ENCODE data around the gene GLE1. TPM values are rescaled to one million over a fixed set of nuclear protein-coding genes. Genes with fewer than 3 reads are reported as not detected.
"Not testable (repeated sequence)": the region's sequence is repeated elsewhere in the genome, so short reads cannot be mapped to it uniquely, and the experiment has no call there.

The GLE1 gene
- total RNA-seq, 1 donor from 2014 or later = 28.3 TPM

DNA sequence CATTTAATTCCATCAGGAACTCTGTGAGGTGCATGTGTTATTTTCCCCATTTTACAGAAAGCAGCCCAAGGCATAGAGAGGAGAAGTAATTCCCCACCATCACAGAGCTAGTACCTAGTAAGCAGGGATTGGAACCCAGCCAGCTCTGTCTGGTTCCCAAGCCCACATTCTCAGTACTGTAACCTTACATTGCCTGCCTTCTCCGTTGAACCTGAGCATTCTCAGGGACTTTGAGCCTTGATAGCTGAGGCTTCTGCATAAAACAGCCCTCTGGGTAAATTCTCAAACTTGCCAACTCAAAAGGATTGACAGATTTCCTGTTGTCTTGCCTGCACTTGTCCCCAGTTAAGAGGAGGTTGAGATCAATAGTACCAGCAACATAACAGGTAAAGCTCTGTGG is 9.2 kb upstream of the GLE1 start:
- DNase-seq (ENCODE audit: low read depth) = no peak

DNA sequence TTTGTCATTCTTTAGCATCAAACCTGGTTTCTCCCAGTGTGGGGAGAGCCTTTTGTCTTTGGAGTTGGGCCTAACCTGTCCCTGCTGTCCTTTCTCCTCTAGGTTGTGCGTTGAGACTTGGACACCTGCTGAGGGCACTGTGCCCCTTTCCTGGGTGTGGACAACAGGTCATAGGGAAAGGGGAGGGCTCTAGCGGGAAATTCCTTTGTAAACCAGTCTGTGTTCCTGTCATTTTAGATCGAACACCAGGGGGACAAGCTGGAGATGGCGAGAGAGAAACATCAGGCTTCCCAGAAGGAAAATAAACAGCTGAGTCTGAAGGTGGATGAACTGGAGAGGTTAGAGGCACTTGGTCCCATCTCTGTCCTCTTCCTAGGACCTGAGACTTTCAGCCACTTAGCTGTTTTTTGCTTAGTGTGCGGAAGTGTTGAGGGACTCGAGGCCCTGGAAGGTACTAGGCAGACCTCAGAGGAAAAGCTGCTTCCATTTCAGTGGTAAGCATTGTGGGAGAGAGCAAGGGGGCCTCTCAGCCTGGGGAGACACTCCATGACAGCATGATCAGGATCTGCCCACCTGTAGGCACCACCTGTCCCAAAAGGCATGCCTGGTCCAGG is 8.6 kb upstream of the GLE1 start:
- DNase-seq (ENCODE audit: low read depth) = no peak

DNA sequence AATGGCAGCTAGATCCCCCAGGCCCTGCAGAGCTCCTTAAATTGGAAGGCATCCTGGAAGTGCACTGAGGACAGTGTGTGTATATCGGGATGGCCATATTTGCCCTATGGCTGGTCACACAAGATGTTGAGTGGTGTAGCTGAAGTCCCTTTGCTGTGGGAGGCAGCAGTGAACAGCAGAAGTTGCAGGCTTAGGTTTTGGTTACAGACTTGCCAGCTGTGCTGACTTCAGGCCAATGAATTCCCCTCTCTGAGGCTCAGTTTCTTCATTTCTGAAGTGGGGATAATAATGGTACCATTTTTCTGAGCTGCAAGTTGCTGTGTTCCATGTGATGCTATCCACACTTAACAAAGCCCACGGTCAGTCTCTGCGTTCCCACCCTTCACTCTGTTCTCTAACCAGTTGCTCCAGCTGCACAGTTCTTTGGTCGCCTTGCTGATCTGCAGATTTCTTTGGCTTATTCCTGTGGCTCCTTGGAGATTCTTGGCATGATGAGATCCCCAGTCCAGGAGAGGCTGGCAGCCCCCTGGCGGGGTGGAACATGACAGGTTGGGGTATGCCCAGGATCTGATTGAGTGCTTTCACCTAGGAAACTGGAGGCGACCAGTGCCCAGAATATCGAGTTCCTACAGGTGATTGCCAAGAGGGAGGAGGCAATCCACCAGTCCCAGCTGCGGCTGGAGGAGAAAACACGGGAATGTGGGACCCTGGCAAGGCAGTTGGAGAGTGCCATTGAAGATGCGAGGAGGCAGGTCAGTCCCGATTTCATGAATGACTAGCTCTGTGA is 6.5 kb upstream of the GLE1 start:
- DNase-seq (ENCODE audit: low read depth) = no peak

DNA sequence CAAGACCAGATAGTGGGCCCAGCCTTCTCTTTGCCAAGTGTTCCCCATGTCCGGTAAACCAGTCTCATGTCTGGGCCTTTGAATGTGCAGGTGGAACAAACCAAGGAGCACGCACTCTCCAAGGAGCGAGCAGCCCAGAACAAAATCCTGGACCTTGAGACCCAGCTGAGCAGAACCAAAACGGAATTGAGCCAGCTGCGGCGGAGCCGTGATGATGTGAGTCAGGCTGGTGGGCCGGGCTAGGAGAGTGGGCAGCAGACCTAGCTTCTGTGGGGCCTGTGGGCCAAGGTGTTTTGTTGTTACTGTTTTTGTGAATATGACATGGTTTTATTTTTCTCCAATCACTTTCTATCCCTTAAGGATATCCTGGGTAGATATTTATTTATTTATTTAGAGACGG is 5.6 kb upstream of the GLE1 start:
- no peak for DNase-seq (ENCODE audit: low read depth)

DNA sequence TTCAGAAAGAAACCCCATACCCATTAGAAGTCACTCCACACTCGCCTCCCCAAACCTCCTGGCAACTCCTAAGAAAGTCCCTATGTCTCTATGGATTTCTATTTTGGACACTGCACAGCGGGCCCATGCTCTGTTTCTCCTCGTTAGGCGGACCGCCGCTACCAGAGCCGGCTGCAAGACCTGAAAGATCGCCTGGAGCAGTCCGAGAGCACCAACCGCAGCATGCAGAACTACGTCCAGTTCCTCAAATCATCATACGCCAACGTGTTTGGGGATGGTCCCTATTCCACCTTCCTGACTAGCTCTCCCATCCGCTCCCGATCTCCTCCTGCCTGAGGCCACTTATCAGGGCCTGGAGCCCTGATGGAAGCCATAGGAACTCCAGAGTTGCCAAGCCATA is 4.6 kb upstream of the GLE1 start:
- DNase-seq (ENCODE audit: low read depth) = no peak

GRCh38 chr9:128503415-128503825 is 1.1 kb upstream of the GLE1 start:
- DNase-seq (ENCODE audit: low read depth) = not testable (repeated sequence)

DNA sequence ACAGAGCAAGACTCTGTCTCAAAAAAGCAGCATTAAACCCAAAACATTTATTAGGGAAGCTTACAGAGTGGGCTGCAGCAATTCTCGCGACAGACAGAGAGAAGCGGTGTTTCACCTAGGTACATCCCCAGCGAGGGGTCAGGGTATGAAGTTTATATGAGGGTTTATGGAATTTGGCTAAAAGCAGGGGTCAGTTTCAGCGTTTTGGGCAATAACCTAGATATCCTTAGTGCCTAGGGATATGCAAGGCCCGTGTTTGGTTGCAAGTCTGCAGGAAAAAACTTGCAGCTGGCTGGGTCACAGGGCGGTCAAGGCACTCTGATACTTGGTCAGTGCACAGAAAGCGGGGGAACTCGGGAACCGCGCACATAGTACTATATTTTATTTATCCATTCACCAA is 649 bp upstream of the GLE1 start:
- DNase-seq (ENCODE audit: low read depth) = peak; percentile 29

GRCh38 chr9:128505414-128505765 is 871 bp downstream of the GLE1 start:
- DNase-seq (ENCODE audit: low read depth) = peak; percentile 7

DNA sequence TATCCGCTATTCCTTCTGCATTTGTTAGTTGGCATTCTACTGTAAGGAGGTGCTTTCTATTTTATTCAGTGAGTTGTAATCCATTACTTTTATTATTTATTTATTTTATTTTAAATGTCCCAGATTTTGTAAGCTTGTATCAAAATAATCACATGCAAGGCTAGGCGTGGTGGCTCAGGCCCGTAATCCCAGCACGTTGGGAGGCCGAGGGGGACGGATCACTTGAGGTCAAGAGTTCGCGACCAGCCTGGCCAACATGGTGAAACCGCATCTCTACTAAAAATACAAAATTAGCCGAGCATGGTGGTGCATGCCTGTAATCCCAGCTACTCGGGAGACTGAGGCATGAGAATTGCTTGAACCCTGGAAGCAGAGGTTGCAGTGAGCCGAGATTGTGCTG is 1.4 kb downstream of the GLE1 start:
- not testable (repeated sequence) for DNase-seq (ENCODE audit: low read depth)

- no peak for DNase-seq (ENCODE audit: low read depth)
Observed at GRCh38 chr9:128512820-128513219, 8.3 kb downstream of the GLE1 start.

- DNase-seq (ENCODE audit: low read depth) = no peak
Observed at GRCh38 chr9:128521956-128522355, 17.4 kb downstream of the GLE1 start.

GRCh38 chr9:128523199-128523925 is 18.8 kb downstream of the GLE1 start:
- peak; percentile 69 for DNase-seq (ENCODE audit: low read depth)

- DNase-seq (ENCODE audit: low read depth) = no peak
Observed at GRCh38 chr9:128526720-128527119, 22.2 kb downstream of the GLE1 start.

DNA sequence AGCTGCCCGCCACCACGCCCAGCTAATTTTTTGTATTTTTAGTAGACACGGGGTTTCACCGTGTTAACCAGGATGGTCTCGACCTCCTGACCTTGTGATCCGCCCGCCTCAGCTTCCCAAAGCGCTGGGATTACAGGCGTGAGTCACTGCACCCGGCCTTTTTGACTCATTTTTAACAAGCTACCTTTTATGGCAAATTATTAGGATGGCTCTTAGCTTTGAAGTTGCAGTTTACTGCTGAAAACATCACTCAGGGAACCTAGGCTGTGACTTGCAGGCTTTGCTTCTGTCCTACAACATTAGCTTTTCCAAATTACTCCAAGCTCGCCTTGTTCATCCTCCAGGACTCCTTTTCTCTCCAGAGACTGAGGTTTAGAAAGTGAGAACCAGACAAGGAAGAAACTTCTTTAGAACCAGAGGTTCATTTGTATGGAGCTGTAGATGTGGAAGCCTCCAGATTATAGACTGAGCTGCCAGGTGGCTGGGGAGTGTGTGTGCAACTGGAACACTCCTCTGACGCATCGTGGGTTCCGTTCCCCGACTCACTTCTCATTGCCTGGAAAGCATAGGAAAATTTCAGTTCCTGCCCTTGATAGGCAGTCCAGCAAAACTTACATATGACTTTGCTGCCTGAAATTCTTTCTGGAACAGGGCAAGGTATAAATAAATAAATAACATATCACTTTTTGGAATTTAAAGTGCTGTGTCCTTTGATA is 24.1 kb downstream of the GLE1 start:
- DNase-seq (ENCODE audit: low read depth) = no peak

GRCh38 chr9:128529191-128529590 is 24.7 kb downstream of the GLE1 start:
- no peak for DNase-seq (ENCODE audit: low read depth)

GRCh38 chr9:128532581-128532980 is 28.1 kb downstream of the GLE1 start:
- DNase-seq (ENCODE audit: low read depth) = no peak

- no peak for DNase-seq (ENCODE audit: low read depth)
Observed at GRCh38 chr9:128540634-128541360, 36.3 kb downstream of the GLE1 start.

DNA sequence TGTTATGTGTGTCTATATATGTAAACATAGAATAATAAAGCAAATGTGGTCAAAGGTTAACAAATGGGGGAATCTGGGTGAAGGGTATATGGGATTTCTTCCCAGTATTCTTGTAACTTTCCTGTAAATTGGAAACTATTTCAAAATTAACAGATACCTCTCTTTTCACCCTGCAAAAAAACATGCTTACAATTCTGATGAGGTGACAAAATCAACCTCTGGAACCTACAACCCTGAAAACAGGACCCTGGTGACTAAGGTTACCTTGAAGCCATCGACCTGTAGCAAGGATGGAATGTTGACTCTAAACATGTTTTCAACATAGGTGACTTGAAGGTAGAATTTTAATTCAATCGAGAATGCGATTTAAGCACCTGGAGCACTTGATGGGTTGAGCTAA is 42.0 kb downstream of the GLE1 start:
- DNase-seq (ENCODE audit: low read depth) = no peak

DNA sequence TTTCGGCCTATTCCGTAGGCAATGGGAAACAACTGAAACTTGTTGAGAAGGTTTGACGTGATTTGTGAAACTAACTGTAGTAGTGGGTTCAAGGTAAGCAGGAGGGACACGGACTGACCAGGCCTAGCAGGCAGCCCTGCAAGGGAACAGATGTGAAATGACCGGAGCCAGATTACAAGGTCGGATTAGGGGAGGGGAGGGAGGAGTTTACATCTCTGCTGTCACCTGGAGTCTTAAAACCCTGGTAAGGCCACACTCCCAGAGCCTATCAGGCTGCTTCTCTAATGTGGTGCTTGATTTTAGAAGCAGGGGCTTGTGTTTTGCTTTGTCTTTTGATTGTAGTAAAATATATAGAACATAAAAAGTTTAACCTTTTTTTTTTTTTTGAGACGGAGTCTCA is 44.4 kb downstream of the GLE1 start:
- DNase-seq (ENCODE audit: low read depth) = no peak

GRCh38 chr9:128550226-128550625 is 45.7 kb downstream of the GLE1 start:
- DNase-seq (ENCODE audit: low read depth) = no peak
